GM12878 (cell line): ENCODE results near the gene CLTCL1.

Experiments
- BHLHE40 ChIP-seq, 2 experiments: fragments of 450-650 bp in 1 of 2; IDR thresholded peaks; 2 replicates each; pipeline ENCODE4 v1.6.1; 2011 to 2017; ENCODE audit warnings: low read depth in 2 of 2, borderline replicate concordance in 1 of 2, improper control_type of control experiment in 1 of 2, low read length in 1 of 2, mild to moderate bottlenecking in 1 of 2
- CTCF ChIP-seq, 3 experiments: IDR thresholded peaks in 2 of 3; conservative IDR thresholded peaks in 1 of 3; 2 replicates each; pipeline ENCODE4 v1.5.1; 2011; ENCODE audit warnings: low read depth in 3 of 3, low read length in 3 of 3, mild to moderate bottlenecking in 3 of 3, control low read depth in 2 of 3, moderate library complexity in 2 of 3, inconsistent platforms in 1 of 3, mixed read lengths in 1 of 3; ENCODE audit not compliant: control insufficient read depth in 2 of 3, insufficient read depth in 1 of 3; ENCODE audit errors: extremely low read depth in 1 of 3
- JUNB ChIP-seq: IDR thresholded peaks from 2 replicates; pipeline ENCODE4 v1.6.1; 2016; ENCODE audit warnings: antibody characterized with exemption, mild to moderate bottlenecking
- POLR2AphosphoS2 ChIP-seq: IDR thresholded peaks from 2 replicates; pipeline ENCODE4 v1.6.1; 2011; ENCODE audit warnings: low read depth, mild to moderate bottlenecking, low read length, improper control_type of control experiment, moderate library complexity
- TBL1XR1 ChIP-seq: IDR thresholded peaks from 2 replicates; pipeline ENCODE4 v1.6.1; 2012; ENCODE audit warnings: low read depth, low read length, improper control_type of control experiment

GRCh38 chr22:19325296-19325948 is 33.9 kb upstream of the CLTCL1 start:
- no peak for TF ChIP-seq CTCF (IDR thresholded peaks at IDR 0.05 in 2 of 3, conservative IDR thresholded peaks at IDR 0.05 in 1 of 3; ENCODE audit: control insufficient read depth in 2 of 3, extremely low read depth in 1 of 3, insufficient read depth in 1 of 3, low read depth in 3 of 3, low read length in 3 of 3)
- no peak for TF ChIP-seq POLR2AphosphoS2
- TF ChIP-seq JUNB, result no peak
- no peak for TF ChIP-seq TBL1XR1
- TF ChIP-seq BHLHE40 (IDR thresholded peaks at IDR 0.05; ENCODE audit: borderline replicate concordance in 1 of 2, low read depth in 2 of 2, low read length in 1 of 2), result no peak
